HG02885 (cell line): Measurements from ENCODE around the gene GFER.
"Not testable (repeated sequence)": the region's sequence is repeated elsewhere in the genome, so short reads cannot be mapped to it uniquely, and the experiment has no call there.

Experiments
- ATAC-seq: cut with Tn5 transposase; IDR thresholded peaks from one replicate; pipeline ENCODE4 v1.9.1; 2021; ENCODE audit warnings: mild to moderate bottlenecking; ENCODE audit not compliant: unreplicated experiment, poor library complexity

GFER gene

DNA sequence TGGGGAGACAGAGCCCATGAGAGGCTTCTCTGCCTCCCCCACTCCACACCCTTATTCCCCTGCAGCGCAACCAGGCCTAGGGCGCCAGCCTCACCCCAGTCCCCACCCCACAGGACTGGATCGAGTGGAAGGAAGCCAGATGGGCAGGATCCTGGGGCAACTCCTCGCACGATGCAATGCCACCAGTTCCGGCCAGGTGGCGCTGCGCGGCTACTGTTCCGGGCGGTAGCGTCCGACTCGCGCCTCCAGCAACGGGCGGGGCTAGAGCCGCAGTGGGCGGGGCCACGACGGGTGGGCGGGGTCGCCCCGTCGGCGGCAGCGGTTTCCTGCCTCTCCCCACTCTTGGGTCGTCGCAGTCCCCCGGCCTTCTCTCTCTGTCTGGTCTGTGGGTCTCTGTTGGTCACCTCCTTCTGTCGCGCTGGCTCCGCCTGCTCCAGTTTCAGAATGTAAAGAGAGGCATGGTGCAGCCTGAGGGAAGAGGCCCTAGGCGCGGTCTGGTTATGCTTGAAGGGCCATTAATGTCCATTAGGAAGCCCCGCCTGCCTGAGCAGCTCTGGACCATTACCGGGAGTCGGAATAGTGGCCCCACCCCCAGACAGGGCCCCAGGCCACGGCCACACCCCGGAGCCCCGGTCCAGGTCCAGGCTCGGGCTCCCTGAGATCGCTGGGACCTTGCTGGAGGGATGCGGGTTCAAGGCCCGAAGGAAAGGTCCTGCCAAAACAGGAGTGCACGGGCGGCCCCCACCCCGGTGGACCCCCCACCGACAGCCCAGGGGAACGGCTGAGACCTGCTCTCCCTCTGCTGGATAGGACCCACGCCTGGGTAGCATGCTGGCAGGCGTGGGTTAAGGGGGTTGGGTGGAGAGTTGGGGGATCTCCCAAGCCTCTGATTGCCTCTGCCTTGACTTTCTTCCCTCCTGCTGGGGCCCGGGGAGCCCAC lies 39.4 kb downstream of the GFER start:
- peak; percentile 84 for ATAC-seq

DNA sequence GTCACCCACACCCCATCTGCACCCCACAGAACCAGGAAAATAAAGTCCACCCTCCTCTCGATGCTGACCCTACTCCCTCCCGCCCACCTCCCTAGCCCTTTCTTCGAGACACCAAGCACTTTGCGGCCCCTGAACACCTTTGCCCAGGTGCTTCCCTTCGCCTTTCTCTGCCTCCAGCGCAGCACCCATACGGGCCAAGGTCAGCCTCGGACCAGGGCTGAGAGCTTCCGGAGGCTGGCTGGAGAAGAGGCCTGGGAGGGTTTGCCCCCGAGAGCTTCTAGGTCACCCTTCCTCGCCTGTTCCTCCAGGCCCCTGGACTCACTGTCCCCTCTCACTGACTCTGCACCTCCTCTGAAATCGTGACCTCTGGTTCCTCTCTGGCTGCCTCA lies 40.0 kb downstream of the GFER start:
- no peak for ATAC-seq

- ATAC-seq, result no peak
Observed at GRCh38 chr16:2025251-2025650, 41.3 kb downstream of the GFER start.

- ATAC-seq, result no peak
Observed at GRCh38 chr16:2025878-2026460, 42.0 kb downstream of the GFER start.

DNA sequence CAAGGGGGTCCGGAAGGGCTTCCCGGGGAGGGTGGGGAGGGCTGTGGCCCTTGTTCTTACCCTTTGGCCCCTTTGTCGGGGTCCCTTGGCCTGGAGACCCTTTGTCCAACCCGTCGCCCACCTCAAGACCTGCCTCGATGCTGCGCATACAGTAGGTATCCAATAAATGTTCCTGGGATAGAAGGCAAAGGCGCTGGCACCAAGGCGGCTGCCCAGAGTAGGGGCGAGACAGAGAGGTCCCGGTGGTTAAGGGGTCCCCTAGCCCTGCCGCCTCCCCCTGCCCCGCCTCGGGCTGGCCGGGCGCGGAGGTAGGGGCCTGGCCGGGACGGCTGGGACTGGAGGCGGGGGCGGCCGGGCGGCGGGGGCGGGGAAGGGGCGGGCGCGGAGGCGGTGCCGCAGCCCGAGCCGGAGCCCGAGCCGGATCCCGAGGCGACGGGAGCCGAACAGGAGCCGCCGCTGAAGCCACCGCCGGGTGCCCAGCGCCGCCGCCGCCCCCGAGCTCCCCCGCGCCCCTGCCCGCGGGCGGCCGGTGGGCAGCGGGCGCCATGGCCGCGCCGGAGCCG lies 42.5 kb downstream of the GFER start, which contains the start of gene NHERF2:
Gene NHERF2, plus strand, starts transcription at position 442 of the 563 bp plus-strand sequence. Its CDS starts 104 bp downstream, at position 546.
- ATAC-seq, result no peak

DNA sequence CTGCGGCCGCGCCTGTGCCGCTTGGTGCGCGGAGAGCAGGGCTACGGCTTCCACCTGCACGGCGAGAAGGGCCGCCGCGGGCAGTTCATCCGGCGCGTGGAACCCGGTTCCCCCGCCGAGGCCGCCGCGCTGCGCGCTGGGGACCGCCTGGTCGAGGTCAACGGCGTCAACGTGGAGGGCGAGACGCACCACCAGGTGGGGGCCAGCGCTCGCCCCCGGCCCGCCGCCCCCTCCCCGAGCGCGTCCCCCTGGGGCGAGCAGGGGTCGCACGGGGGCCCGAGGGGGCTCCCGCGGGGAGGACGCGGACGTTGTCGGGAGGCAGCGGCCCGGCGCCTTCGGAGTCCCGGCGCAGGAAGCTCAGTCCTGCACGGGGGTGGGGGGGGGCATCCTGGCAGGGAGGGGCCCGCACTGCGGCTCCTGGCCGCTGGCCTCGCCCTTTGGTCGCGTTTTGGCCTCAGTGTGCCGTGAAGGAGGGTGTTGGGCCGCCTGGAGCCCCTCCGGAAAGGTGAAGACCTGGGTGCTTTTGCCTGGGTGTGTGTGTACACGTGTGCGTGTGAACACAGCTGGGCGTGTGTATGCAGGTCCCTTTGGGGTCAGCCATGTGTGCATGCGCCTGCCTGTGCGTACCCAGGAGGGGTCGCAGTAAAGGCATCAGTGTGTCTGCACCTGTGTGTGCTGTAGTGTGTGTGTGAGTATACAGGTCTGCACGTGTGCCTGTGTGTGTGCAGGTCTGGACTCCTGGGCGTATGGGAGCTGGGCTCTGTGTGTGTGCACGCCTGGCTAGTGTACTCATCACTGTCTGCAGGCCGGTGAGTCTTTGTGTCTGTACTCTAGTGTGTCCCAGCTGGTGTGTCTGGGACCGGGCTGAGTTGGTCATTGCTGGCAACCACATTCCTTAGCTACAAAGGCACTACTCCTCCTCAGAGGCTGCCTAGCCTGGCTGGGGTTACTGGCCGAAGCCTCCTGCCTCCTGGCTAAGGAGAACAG lies 43.3 kb downstream of the GFER start:
- ATAC-seq, result no peak

GRCh38 chr16:2028146-2028545 lies 44.2 kb downstream of the GFER start:
- ATAC-seq, result no peak

DNA sequence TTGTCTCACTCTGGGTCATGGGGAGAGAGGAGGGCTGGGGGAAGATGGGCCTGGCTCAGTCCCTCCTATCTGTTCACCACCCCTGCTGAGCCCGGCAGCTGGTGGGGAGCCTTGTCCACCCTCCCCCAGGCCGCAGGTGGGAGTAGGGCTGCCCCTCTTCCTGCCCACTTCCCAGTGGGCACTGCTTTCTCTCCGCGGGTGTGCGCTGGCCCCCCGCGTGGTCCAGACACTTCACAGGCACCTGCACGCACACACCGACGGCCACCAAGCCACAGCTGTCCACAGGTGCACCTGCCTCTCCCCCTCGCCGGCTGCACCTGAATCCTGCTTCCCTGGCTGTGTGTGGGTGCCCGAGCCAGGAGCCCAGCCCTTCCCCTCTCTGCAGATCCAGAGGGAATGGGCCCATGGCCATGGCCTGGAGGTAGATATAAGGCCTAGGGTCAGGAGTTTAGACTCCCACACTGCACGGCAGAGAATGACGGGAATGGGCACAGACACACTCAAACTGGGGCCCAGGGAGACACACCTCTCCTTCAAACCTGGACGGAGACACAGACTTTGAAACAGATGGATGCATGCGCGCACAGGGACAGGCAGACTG lies 44.7 kb downstream of the GFER start:
- no peak for ATAC-seq

DNA sequence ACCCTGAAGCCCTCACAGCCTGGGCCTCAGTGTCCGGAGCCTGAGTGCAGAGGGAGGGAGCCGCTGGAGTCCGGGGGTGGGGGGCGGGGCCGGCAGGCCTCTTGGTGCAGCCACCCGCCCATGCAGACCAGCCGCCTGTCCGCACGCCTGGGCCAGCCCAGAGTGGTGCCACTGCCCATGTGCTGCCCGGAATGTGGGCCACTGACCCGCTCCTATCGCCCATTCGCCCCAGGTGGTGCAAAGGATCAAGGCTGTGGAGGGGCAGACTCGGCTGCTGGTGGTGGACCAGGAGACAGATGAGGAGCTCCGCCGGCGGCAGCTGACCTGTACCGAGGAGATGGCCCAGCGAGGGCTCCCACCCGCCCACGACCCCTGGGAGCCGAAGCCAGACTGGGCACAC lies 45.4 kb downstream of the GFER start:
- ATAC-seq, result no peak

- no peak for ATAC-seq
Observed at GRCh38 chr16:2030036-2030435, 46.0 kb downstream of the GFER start.

- ATAC-seq, result no peak
Observed at GRCh38 chr16:2031081-2031577, 47.1 kb downstream of the GFER start.

DNA sequence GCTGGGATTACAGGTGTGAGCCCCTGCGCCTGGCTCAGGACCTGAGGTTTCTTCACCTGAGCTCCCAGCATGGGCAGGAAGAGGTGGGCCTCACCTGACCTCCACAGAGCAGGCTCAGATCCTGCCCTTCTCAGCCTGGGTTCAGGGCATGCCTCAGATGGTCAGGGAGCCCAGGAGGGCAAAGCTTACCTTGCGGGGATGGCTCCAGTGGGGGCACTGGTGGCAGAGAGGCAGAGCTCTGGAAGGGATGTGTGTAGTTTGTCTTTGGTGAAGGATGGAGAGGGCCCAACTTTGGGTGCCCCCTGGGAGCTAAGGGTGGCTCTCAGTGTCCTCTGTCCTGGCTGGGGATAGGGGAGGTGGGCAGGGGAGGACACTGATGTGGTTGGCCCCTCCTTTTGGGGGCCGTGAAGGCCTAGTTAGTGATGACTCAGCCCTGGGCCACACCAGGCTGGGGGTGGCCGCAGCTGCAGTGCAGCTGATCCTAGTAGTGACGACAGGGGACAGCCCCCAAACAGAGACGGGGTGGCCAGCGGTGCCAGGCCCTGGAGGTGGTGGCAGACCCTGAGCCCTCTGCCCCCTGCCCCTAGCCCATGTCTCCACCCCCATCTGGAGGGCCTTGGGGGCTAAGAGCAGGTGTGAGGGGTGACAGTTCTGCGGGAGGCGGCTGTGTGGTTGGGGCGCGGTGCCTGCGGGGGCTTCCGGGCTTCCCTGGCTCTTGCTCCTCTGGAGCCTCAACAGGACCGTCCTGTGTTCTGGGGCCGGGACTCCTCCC lies 48.5 kb downstream of the GFER start:
- no peak for ATAC-seq

DNA sequence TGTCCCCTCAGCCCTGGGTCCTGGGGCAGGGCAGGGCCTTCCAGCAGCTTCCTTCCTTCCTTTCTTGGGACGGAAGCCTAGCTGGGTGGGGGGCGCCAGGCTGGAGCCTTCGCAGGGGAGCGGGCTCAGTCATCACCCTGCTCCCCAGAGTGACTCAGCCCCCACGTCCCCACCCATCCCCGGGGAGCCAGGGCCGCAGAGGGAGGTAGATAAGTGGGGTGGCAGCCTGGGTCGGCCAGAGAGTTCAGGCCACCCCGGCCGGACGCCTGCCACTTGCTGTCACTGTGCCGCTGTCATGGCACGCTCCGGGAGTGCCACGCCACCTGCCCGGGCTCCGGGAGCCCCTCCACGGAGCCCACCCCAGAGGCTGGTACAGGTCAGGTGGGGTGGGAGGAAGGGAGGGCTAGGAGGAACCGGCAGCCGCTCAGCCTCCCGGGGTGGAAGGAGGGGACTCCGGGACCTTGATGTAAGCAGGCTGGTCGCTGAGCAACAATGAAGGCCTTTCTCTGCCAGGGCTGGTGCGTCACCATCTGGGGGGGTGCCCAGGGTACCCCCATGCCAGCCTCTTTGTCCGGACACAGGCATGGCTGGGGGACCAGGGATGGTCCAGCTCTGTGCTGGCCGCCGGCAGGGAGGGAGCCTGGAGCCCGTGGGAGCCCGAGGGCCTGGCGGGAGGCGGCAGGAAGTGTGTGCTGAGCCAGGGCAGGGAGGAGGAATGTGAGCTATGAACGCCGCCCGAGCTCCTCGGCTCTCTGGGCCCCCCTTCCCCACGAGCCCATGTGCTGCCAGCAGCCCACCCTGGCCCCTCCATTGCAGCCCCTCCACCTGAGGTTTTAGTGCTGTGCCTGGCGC lies 49.3 kb downstream of the GFER start:
- no peak for ATAC-seq

DNA sequence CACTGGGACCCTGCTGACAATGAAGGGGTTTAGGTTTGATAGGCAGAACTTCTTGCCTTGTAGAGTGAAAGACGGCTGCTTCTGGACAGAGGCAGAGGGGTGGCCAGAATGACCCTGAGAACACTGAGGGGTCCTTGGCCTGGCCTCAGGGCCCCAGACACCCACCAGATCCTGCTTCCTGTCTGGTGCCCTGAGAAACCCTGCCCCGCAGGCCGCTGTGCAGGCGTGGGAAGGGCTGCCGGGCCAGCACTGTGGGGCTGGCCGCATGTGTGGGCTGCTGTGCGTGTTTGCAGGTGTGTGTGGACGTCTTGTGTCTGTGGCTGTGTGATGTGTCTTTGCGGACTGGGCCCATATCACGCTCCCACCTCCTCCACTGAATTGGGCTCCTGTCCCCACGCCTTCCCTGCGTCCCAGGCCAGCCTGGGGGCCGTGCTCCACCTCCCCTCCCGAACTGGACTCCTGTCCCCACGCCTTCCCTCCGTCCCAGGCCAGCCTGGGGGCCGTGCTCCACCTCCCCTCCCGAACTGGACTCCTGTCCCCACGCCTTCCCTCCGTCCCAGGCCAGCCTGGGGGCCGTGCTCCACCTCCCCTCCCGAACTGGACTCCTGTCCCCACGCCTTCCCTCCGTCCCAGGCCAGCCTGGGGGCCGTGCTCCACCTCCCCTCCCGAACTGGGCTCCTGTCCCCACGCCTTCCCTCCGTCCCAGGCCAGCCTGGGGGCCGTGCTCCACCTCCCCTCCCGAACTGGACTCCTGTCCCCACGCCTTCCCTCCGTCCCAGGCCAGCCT lies 50.1 kb downstream of the GFER start:
- ATAC-seq, result not testable (repeated sequence)

DNA sequence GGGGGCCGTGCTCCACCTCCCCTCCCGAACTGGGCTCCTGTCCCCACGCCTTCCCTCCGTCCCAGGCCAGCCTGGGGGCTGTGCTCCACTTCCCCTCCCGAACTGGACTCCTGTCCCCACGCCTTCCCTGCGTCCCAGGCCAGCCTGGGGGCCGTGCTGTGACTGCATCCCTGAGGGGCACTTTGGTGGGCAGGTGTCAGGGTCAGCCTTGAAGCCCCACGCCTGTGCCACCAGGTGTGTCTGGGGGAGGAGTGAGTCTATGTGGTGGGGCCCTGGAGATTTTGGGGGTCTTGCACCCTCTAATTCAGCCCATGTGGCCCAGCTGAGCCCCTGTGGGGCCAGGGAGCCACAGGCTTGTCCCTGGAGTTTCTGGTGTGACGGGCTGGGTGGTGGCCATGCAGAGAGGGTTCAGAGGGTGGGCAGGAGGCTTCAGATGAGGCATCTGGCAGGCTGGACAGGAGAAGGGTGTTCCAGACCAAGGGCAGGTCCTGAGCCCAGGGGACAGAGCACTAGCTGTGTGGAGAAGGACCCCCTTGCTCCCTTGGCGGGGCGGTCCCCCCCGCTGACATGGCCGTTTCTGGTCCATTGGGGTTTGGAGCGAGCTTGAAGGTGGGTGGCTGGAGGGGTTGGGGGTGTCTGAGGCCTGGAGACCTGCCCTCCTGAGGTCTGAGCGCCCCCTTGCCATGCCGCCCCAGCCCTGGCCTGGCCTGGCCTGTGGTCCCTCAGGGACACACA lies 50.9 kb downstream of the GFER start:
- no peak for ATAC-seq

DNA sequence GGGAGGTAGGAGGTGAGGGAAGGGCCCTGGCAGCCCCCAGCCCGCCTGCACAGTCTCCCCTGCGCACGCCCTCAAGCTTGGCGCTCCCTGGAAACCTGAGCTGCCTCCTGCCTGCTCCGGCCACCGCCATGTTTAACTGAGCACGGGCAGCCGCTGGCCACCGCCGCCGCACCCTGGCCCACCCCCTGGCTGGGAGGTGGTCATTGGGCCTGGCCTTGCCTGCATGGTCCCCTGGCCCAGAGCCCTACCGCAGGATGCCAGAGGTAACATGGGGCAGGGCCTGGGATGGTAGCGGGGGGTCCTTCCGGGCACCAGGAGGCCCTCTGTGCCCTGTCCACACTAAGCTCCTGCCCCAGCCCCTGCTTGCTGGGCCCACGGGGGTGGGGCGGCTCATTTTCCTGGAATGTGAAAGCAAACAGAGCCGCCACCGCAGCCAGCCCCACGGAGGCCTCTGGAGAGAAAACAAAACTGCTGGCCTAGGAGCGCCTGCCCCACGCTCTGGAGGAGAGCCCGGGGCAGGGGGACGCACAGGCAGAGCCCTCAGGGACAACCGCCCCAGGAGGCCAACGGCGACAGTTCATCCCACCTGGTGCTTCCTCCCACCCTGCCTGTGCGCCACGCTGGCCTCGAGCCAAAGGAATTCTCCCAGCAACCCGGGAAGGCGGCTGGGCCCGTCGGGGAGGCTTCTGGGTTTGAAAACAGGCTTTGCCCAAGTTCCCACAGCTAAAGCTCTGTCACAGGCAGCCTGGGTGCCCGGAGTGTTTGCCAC lies 51.6 kb downstream of the GFER start:
- ATAC-seq, result no peak
